IMR-90 (cell line): Measurements from ENCODE around the gene ZBTB40. TPM values are rescaled to one million over a fixed set of nuclear protein-coding genes. Genes with fewer than 3 reads are reported as not detected.

Experiments used
- ATAC-seq: fragments of 200-7000 bp; cut with Tn5 transposase; 2 replicates; pipeline ENCODE4 v1.9.1; 2020; ENCODE audit warnings: low read depth, mild to moderate bottlenecking, moderate library complexity
- BruUV-seq: library from RNA; stranded (reverse); fragments of 400-500 nt; replicated peaks from 2 replicates; lab custom pipeline; 2021; lab: Mats Ljungman, UMichigan
- CTCF ChIA-PET: fragments of 300-600 bp; formaldehyde crosslinking; extraction: SDS; loops from one replicate; lab custom pipeline; 2021; ENCODE audit warnings: antibody characterized with exemption; lab: Yijun Ruan, JAX
- POLR2A ChIA-PET: fragments of 300-600 bp; sonication (Branson Sonifier 250); formaldehyde crosslinking; loops from one replicate; lab custom pipeline; 2022; ENCODE audit warnings: antibody characterized with exemption; ENCODE audit not compliant: unreplicated experiment; lab: Charles Lee
- DNase-seq: peaks from one replicate; pipeline ENCODE4 v3.0.0; 2013
- H2AFZ ChIP-seq: replicated peaks from 2 replicates; pipeline ENCODE3; 2013; ENCODE audit warnings: low read length, mild to moderate bottlenecking; ENCODE audit not compliant: poor library complexity
- H2AK5ac ChIP-seq: 2 replicates; pipeline ENCODE4 v1.6.1; 2013; ENCODE audit warnings: low read depth, low read length, inconsistent platforms
- H2AK9ac ChIP-seq: replicated peaks from 2 replicates; pipeline ENCODE3; 2013; ENCODE audit warnings: mild to moderate bottlenecking, low read depth, low read length, moderate library complexity; ENCODE audit not compliant: poor library complexity
- H2BK120ac ChIP-seq: 2 replicates; pipeline ENCODE4 v1.6.1; 2013; ENCODE audit warnings: low read depth, low read length, inconsistent platforms
- H2BK15ac ChIP-seq: 3 replicates; pipeline ENCODE4 v1.6.1; 2013; ENCODE audit warnings: low read depth, low read length, inconsistent platforms
- H2BK20ac ChIP-seq: 2 replicates; pipeline ENCODE4 v1.6.1; 2013; ENCODE audit warnings: low read depth, mild to moderate bottlenecking, inconsistent platforms, low read length, moderate library complexity
- H2BK5ac ChIP-seq: 2 replicates; pipeline ENCODE4 v1.6.1; 2013; ENCODE audit warnings: mild to moderate bottlenecking, low read depth, low read length, inconsistent platforms; ENCODE audit not compliant: poor library complexity, severe bottlenecking
- H3K14ac ChIP-seq: replicated peaks from 2 replicates; pipeline ENCODE4 v1.6.1; 2013; ENCODE audit warnings: low read depth, low read length, inconsistent platforms
- H3K18ac ChIP-seq: 2 replicates; pipeline ENCODE4 v1.6.1; 2013; ENCODE audit warnings: low read depth, low read length, control low read depth
- H3K23ac ChIP-seq: 2 replicates; pipeline ENCODE4 v1.6.1; 2013; ENCODE audit warnings: low read depth, low read length, inconsistent platforms
- H3K27ac ChIP-seq: 2 replicates; pipeline ENCODE4 v1.5.1; 2013; ENCODE audit warnings: mild to moderate bottlenecking, control low read depth, low read length; ENCODE audit not compliant: insufficient read depth
- H3K27me3 ChIP-seq: 2 replicates; pipeline ENCODE4 v1.6.1; 2013; ENCODE audit warnings: low read length; ENCODE audit not compliant: control insufficient read depth, insufficient read depth
- H3K36me3 ChIP-seq: 2 replicates; pipeline ENCODE4 v1.6.1; 2013; ENCODE audit warnings: low read length, mixed read lengths; ENCODE audit not compliant: control insufficient read depth, insufficient read depth
- H3K4ac ChIP-seq: 2 replicates; pipeline ENCODE4 v1.6.1; 2013; ENCODE audit warnings: low read depth, low read length, inconsistent platforms
- H3K4me1 ChIP-seq: 2 replicates; pipeline ENCODE4 v1.6.1; 2013; ENCODE audit warnings: low read length, mixed read lengths; ENCODE audit not compliant: control insufficient read depth, insufficient read depth
- H3K4me2 ChIP-seq: 2 replicates; pipeline ENCODE4 v1.6.1; 2013; ENCODE audit warnings: low read depth, mild to moderate bottlenecking, control low read depth, low read length, moderate library complexity
- H3K4me3 ChIP-seq: 2 replicates; pipeline ENCODE4 v1.5.1; 2013; ENCODE audit warnings: low read depth, mild to moderate bottlenecking, control low read depth, low read length, moderate library complexity; ENCODE audit not compliant: insufficient read depth
- H3K56ac ChIP-seq: 2 replicates; pipeline ENCODE4 v1.6.1; 2013; ENCODE audit warnings: low read length, inconsistent platforms; ENCODE audit not compliant: insufficient read depth; ENCODE audit errors: extremely low read depth
- H3K79me1 ChIP-seq, 2 experiments: 2 replicates each; pipeline ENCODE4 v1.6.1; 2013; ENCODE audit warnings: low read length in 2 of 2, inconsistent platforms in 1 of 2, low read depth in 1 of 2
- H3K9ac ChIP-seq: 2 replicates; pipeline ENCODE4 v1.6.1; 2013; ENCODE audit warnings: low read depth, low read length, control low read depth
- H3K9me1 ChIP-seq: 2 replicates; pipeline ENCODE4 v1.6.1; 2013; ENCODE audit warnings: low read length, inconsistent platforms; ENCODE audit not compliant: insufficient read depth
- H3K9me3 ChIP-seq: 2 replicates; pipeline ENCODE4 v1.6.1; 2013; ENCODE audit warnings: low read length; ENCODE audit not compliant: control insufficient read depth, insufficient read depth
- H4K20me1 ChIP-seq: 2 replicates; pipeline ENCODE4 v1.6.1; 2013; ENCODE audit warnings: low read length, inconsistent platforms; ENCODE audit not compliant: insufficient read depth
- H4K5ac ChIP-seq: 2 replicates; pipeline ENCODE4 v1.6.1; 2013; ENCODE audit warnings: mild to moderate bottlenecking, low read depth, low read length, control low read depth
- H4K8ac ChIP-seq, 2 experiments: 2 replicates each; pipeline ENCODE4 v1.6.1; 2013; ENCODE audit warnings: low read depth in 2 of 2, low read length in 2 of 2, control low read depth in 1 of 2, inconsistent platforms in 1 of 2
- H4K91ac ChIP-seq: 2 replicates; pipeline ENCODE4 v1.6.1; 2013; ENCODE audit warnings: low read depth, low read length, inconsistent platforms; ENCODE audit not compliant: insufficient read depth
- MXI1 ChIP-seq: IDR thresholded peaks from 2 replicates; pipeline ENCODE4 v1.6.1; 2012; ENCODE audit warnings: low read depth, mild to moderate bottlenecking, low read length, moderate library complexity, borderline replicate concordance
- RAD21 ChIP-seq: IDR thresholded peaks from 2 replicates; pipeline ENCODE4 v1.6.1; 2012; ENCODE audit warnings: low read length, improper control_type of control experiment
- WGBS, 2 experiments: methylation state at CpG; one replicate each; pipeline versions ENCODE4 v1.1.5 to v1.1.7; 2013; ENCODE audit warnings: missing lambda C conversion rate in 2 of 2; ENCODE audit not compliant: insufficient read length in 1 of 2; ENCODE audit errors: extremely low coverage in 2 of 2; 5-methylcytosine and 5-hydroxymethylcytosine counted together
- dilution Hi-C: fragments of 300-500 bp; cut with HindIII; formaldehyde crosslinking; loops from one replicate; pipeline ENCODE4 v1.14.3; 2018; ENCODE audit warnings: low sequenced_read_pairs; ENCODE audit not compliant: unreplicated experiment
- in situ Hi-C: fragments of 300-500 bp; cut with MboI; formaldehyde crosslinking; loops from 3 replicates; pipeline ENCODE4 v1.14.3; 2019; ENCODE audit warnings: low sequenced_read_pairs, inconsistent platforms, mixed read lengths
- intact Hi-C: fragments of 100-400 bp; cut with micrococcal nuclease; formaldehyde crosslinking; loops from 2 replicates; pipeline ENCODE4 v1.10.0; 2022
- polyA plus RNA-seq, 3 experiments: library from polyadenylated mRNA; depleted of rRNA; stranded (reverse); fragments of >200 nt; gene quantifications; 2 replicates each; pipeline ENCODE4 v1.2.3, GENCODE V29; 2012; ENCODE audit warnings: low replicate concordance in 1 of 3
- total RNA-seq: library from RNA; depleted of rRNA; stranded (reverse); fragments of >200 nt; gene quantifications from 2 replicates; pipeline ENCODE4 v1.2.3, GENCODE V29; 2012
- TF ChIP-seq, protein P1 (sequence below): fragments of 150-350 bp; IDR thresholded peaks from 2 replicates; pipeline ENCODE4 v1.6.1; 2017; ENCODE audit warnings: mild to moderate bottlenecking, antibody characterized with exemption, low read length, low read depth

ZBTB40 gene
- total and polyA plus RNA-seq, 2 of the 4 experiments (the other 2 are of a cell fraction): 6.0 to 9.7 TPM

DNA sequence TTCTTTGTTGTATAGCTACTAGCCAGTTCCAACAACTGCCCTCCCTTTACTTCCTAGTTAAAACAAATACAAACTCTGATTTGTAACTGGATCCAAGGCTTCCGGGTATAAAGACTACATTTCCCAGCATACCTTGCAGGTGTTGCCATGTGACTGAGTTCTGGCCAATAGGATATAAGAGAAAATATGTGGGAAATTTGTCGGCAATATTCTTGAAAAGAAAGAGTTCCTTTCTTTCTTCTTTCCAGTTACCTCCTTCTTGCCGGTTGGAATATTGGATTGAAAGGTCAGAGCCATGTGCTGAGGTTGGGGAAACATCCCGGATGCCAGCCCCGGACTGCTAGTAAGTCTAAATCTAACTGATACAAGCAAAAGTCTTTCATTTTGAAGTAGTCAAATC, 23.0 kb upstream of the ZBTB40 start:
- Histone ChIP-seq H3K18ac (no peak overlapping the region), H3K4me2 (peak overlapping the region; percentile 62), H3K14ac (no peak overlapping the region), H3K56ac (no peak overlapping the region), H4K91ac (no peak overlapping the region), H3K4me1 (no peaks in the 10 kb centered on the region), H3K9ac (no peak overlapping the region), H2AK9ac (no peak overlapping the region), H2BK20ac (no peak overlapping the region), H3K9me3 (no peaks in the 10 kb centered on the region), H3K9me1 (no peaks in the 10 kb centered on the region), H2BK15ac (no peak overlapping the region), H3K79me1 (no peaks in the 10 kb centered on the region), H2BK5ac (no peak overlapping the region), H3K36me3 (no peaks in the 10 kb centered on the region), H2AFZ (peak overlapping the region; percentile 88), H2BK120ac (no peak overlapping the region), H3K23ac (no peak overlapping the region), H3K27ac (no peak overlapping the region), H4K8ac (no peak overlapping the region; a peak in 1 of 4 replicates), H2AK5ac (no peak overlapping the region), H3K27me3 (peaks cover 11% of the 10 kb centered on the region), H3K4ac (no peak overlapping the region), H4K20me1 (no peaks in the 10 kb centered on the region), H3K4me3 (peak overlapping the region; percentile 48), H4K5ac (no peak overlapping the region)
- TF ChIP-seq RAD21 (no peak), MXI1 (no peak)
- TF ChIP-seq, protein P1, sequence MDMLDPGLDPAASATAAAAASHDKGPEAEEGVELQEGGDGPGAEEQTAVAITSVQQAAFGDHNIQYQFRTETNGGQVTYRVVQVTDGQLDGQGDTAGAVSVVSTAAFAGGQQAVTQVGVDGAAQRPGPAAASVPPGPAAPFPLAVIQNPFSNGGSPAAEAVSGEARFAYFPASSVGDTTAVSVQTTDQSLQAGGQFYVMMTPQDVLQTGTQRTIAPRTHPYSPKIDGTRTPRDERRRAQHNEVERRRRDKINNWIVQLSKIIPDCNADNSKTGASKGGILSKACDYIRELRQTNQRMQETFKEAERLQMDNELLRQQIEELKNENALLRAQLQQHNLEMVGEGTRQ: peak; percentile 96
- POLR2A ChIA-PET: no interaction called here
- BruUV-seq: no TSS peak
- ATAC-seq (peak; percentile 75), DNase-seq (peak; percentile 59)
- in situ Hi-C loops: loop anchor here (25.0 kb wide), 1 partner anchor 509 kb away; no protein-coding TSS in a partner anchor
- CTCF ChIA-PET: no interaction called here
- intact Hi-C loops: loop anchor here (10.0 kb wide), 1 partner anchor 506 kb away; no protein-coding TSS in a partner anchor
- no CpG with 5 or more reads among the region's 5 CpGs for WGBS, 2 experiments
- dilution Hi-C loops: no loop called here
